Glutamatergic neuron (in vitro differentiated cells): ENCODE measurements around the gene MARK2. TPM values are rescaled to one million over a fixed set of nuclear protein-coding genes. Genes with fewer than 3 reads are reported as not detected.

Experiments used
- DNase-seq: peaks from one replicate; pipeline ENCODE4 v3.0.0; 2022
- H3K27ac Mint-ChIP-seq: one replicate; pipeline ENCODE4 v1.8.0; 2020; ENCODE audit warnings: mild to moderate bottlenecking, mixed read lengths, inconsistent platforms; ENCODE audit not compliant: unreplicated experiment
- H3K27me3 Mint-ChIP-seq: one replicate; pipeline ENCODE4 v1.8.0; 2020; ENCODE audit warnings: mild to moderate bottlenecking, moderate library complexity, mixed read lengths, inconsistent platforms; ENCODE audit not compliant: unreplicated experiment
- H3K36me3 Mint-ChIP-seq: one replicate; pipeline ENCODE4 v1.8.0; 2020; ENCODE audit warnings: mild to moderate bottlenecking, mixed read lengths, inconsistent platforms; ENCODE audit not compliant: unreplicated experiment
- H3K4me1 Mint-ChIP-seq: one replicate; pipeline ENCODE4 v1.8.0; 2020; ENCODE audit warnings: mild to moderate bottlenecking, low read depth, mixed read lengths, inconsistent platforms; ENCODE audit not compliant: unreplicated experiment
- H3K4me3 Mint-ChIP-seq: one replicate; pipeline ENCODE4 v1.8.0; 2020; ENCODE audit warnings: mild to moderate bottlenecking, mixed read lengths, inconsistent platforms; ENCODE audit not compliant: unreplicated experiment
- H3K9me3 Mint-ChIP-seq: one replicate; pipeline ENCODE4 v1.8.0; 2020; ENCODE audit warnings: mild to moderate bottlenecking, moderate library complexity, mixed read lengths, inconsistent platforms; ENCODE audit not compliant: unreplicated experiment
- total RNA-seq: library from RNA; stranded (reverse); fragmentation: NEBNext Ultra II Directional; extraction: Animal tissue kit (Norgen Biotek cat#: 25700); gene quantifications from one replicate; pipeline ENCODE4 v1.2.1, GENCODE V29; 2021; ENCODE audit not compliant: unreplicated experiment
- TF ChIP-seq, protein P1 (sequence below): fragments of 200-600 bp; sonication (generic); IDR thresholded peaks from one replicate; pipeline ENCODE4 v1.5.0; 2021; ENCODE audit not compliant: partially characterized antibody, unreplicated experiment

MARK2 gene
- total RNA-seq, 1 donor from 2014 or later: 76.8 TPM

DNA sequence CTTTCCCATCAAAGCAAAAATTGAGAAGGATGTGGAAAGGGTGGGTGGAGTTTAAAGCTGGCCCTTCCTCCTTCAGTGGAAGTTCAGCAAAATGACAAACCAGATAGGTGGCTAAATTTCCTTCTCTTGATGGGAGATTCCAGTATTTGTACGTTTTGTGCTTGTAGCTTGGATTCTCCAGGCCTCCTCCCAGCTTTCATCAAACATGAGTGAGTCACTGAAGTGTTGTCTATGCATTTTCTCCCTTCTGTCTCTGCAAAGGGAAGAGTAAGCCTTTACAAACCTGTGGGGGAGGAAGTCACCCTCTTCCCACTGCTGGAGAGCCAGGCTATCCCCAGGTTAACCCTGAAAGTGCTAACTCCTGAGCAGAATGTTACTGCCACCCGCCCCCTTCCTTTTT lies 6.4 kb downstream of the MARK2 start:
- H3K27ac Mint-ChIP-seq: peak overlapping the region; percentile 85
- H3K27me3 Mint-ChIP-seq: peaks cover 6% of the 10 kb centered on the region
- DNase-seq: no peak
- peaks cover 48% of the 10 kb centered on the region for H3K4me1 Mint-ChIP-seq
- H3K36me3 Mint-ChIP-seq: no peaks in the 10 kb centered on the region
- H3K9me3 Mint-ChIP-seq: peaks cover 7% of the 10 kb centered on the region
- H3K4me3 Mint-ChIP-seq: no peak overlapping the region
- TF ChIP-seq, protein P1, sequence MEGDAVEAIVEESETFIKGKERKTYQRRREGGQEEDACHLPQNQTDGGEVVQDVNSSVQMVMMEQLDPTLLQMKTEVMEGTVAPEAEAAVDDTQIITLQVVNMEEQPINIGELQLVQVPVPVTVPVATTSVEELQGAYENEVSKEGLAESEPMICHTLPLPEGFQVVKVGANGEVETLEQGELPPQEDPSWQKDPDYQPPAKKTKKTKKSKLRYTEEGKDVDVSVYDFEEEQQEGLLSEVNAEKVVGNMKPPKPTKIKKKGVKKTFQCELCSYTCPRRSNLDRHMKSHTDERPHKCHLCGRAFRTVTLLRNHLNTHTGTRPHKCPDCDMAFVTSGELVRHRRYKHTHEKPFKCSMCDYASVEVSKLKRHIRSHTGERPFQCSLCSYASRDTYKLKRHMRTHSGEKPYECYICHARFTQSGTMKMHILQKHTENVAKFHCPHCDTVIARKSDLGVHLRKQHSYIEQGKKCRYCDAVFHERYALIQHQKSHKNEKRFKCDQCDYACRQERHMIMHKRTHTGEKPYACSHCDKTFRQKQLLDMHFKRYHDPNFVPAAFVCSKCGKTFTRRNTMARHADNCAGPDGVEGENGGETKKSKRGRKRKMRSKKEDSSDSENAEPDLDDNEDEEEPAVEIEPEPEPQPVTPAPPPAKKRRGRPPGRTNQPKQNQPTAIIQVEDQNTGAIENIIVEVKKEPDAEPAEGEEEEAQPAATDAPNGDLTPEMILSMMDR: no peak

DNA sequence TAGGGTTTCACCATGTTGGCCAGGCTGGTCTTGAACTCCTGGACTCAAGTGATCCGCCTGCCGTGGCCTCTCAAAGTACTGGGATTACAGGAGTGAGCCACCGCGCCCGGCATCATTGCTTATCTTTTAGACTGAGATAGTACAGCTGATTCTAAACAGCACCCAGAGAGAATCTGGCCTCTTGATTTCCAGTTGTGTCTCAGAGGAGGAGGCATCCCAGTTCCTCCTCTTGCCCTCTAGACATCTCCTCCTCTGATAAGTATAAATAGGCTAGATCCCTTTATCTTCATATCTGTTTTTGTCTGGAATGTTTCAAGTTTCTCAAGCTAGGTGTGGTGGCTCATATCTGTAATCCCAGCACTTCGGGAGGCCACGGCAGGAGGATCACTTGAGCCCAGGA lies 7.0 kb downstream of the MARK2 start:
- H3K36me3 Mint-ChIP-seq: no peaks in the 10 kb centered on the region
- peak overlapping the region; percentile 60 for H3K4me3 Mint-ChIP-seq
- peaks cover 6% of the 10 kb centered on the region for H3K9me3 Mint-ChIP-seq
- peak overlapping the region; percentile 31 for H3K27ac Mint-ChIP-seq
- TF ChIP-seq, protein P1: no peak
- H3K27me3 Mint-ChIP-seq: peaks cover 6% of the 10 kb centered on the region
- no peak for DNase-seq
- H3K4me1 Mint-ChIP-seq: peaks cover 42% of the 10 kb centered on the region

DNA sequence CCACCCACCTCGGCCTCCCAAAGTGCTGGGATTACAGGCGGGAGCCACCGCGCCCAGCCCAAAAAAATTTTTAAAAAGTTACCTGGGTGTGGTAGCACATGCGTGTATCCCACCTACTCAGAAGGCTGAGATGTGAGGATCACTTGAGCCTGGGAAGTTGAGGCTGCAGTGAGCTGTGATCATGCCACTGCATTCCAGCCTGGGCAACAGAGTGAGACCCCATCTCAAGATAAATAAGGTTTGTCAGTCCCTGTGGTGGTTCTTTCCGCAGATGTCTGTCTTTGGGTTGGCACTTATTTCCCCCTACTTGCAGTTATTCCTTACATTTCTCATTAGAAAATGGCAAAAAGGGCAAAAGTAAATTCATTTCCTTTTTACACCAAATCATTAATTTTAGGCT lies 8.0 kb downstream of the MARK2 start:
- TF ChIP-seq, protein P1: no peak
- no peaks in the 10 kb centered on the region for H3K36me3 Mint-ChIP-seq
- peaks cover 5% of the 10 kb centered on the region for H3K9me3 Mint-ChIP-seq
- DNase-seq: no peak
- peaks cover 6% of the 10 kb centered on the region for H3K27me3 Mint-ChIP-seq
- peak overlapping the region; percentile 76 for H3K27ac Mint-ChIP-seq
- H3K4me3 Mint-ChIP-seq: no peak overlapping the region
- H3K4me1 Mint-ChIP-seq: peaks cover 36% of the 10 kb centered on the region

DNA sequence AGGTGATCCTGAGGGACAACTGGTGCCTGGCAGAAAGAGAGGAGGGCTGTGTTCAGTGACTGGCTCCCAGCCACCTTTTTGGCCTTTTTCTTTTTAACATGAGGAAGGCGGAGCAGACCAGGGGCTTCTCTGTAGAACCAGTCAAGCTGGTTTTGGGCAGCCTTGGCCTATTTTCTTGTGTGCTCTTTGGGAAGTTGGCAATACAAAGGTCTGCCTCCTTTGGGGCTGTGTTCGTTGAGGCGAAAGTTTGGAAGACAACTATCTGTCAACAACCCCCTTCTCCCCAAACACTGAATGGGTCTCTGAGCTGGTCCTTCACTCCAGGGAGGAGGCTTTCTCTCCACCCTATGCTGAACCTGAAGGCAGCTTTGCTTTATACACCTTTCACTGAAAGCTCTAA lies 8.5 kb downstream of the MARK2 start:
- Mint-ChIP-seq H3K36me3 (no peaks in the 10 kb centered on the region), H3K4me3 (no peak overlapping the region), H3K4me1 (peaks cover 35% of the 10 kb centered on the region), H3K27ac (peak overlapping the region; percentile 76), H3K27me3 (peaks cover 6% of the 10 kb centered on the region), H3K9me3 (peaks cover 5% of the 10 kb centered on the region)
- no peak for DNase-seq
- TF ChIP-seq, protein P1: no peak

DNA sequence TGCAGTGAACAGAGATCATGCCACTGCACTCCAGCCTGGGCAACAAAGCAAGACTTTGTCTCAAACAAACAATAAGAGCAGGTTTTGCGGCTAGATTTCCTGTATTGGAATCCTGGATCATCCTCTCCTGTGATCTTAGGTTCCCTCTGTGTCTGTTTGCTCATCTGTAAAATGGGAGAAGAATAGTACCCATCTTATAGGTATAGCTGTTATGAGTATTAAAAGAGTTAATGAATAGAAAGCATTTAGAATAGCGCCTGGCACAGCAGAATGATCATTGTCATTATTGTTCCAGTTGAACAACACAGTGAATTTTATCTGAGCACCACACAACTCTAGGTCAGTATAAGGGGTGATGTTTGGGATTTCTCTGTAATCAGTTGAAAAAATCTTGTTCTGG lies 10.8 kb downstream of the MARK2 start:
- Mint-ChIP-seq H3K36me3 (no peaks in the 10 kb centered on the region), H3K9me3 (peaks cover 5% of the 10 kb centered on the region), H3K27ac (no peak overlapping the region), H3K4me3 (no peak overlapping the region), H3K27me3 (peaks cover 5% of the 10 kb centered on the region), H3K4me1 (peaks cover 18% of the 10 kb centered on the region)
- TF ChIP-seq, protein P1: no peak
- no peak for DNase-seq
